GM23338 (cell line): ENCODE results near the gene MCCC1. TPM values are rescaled to one million over a fixed set of nuclear protein-coding genes. Genes with fewer than 3 reads are reported as not detected.

Experiments used
- ATAC-seq: fragments of 200-7000 bp; cut with Tn5 transposase; 3 replicates; pipeline ENCODE4 v1.9.1; 2020
- DNase-seq: peaks from one replicate; pipeline ENCODE4 v3.0.0-alpha.2; 2015; ENCODE audit warnings: low spot score
- H2AFZ ChIP-seq: fragments of 200-600 bp; sonication (generic); 2 replicates; pipeline ENCODE4 v1.8.0; 2016; ENCODE audit warnings: antibody characterized with exemption, mild to moderate bottlenecking, moderate library complexity
- H3F3A ChIP-seq: fragments of 200-600 bp; sonication (generic); replicated peaks from 2 replicates; pipeline ENCODE4 v1.8.0; 2017; ENCODE audit warnings: antibody characterized with exemption, mixed run types, low read depth
- H3K27ac ChIP-seq: fragments of 200-600 bp; sonication (generic); 2 replicates; pipeline ENCODE4 v1.6.1; 2016; ENCODE audit warnings: low read depth
- H3K27me3 ChIP-seq: fragments of 200-600 bp; sonication (generic); 2 replicates; pipeline ENCODE4 v1.8.0; 2016; ENCODE audit warnings: mild to moderate bottlenecking, mixed run types, moderate library complexity; ENCODE audit not compliant: insufficient read depth
- H3K36me3 ChIP-seq: fragments of 200-600 bp; sonication (generic); 2 replicates; pipeline ENCODE4 v1.8.0; 2016; ENCODE audit warnings: mild to moderate bottlenecking; ENCODE audit not compliant: insufficient read depth
- H3K4me1 ChIP-seq: fragments of 200-600 bp; sonication (generic); 2 replicates; pipeline ENCODE4 v1.8.0; 2016; ENCODE audit warnings: mild to moderate bottlenecking, moderate library complexity; ENCODE audit not compliant: insufficient read depth
- H3K4me2 ChIP-seq: fragments of 200-600 bp; sonication (generic); 2 replicates; pipeline ENCODE4 v1.7.1; 2017; ENCODE audit warnings: mixed run types
- H3K4me3 ChIP-seq: fragments of 200-600 bp; sonication (generic); 2 replicates; pipeline ENCODE4 v1.6.1; 2016; ENCODE audit warnings: mixed run types
- H3K79me2 ChIP-seq: fragments of 200-600 bp; sonication (generic); replicated peaks from 2 replicates; pipeline ENCODE4 v1.8.0; 2017; ENCODE audit warnings: mild to moderate bottlenecking; ENCODE audit not compliant: insufficient read depth
- H3K9me2 ChIP-seq: fragments of 200-600 bp; sonication (generic); 2 replicates; pipeline ENCODE4 v1.8.0; 2017; ENCODE audit not compliant: insufficient read depth
- H4K20me1 ChIP-seq: fragments of 200-600 bp; sonication (generic); replicated peaks from 2 replicates; pipeline ENCODE4 v1.8.0; 2017; ENCODE audit warnings: mild to moderate bottlenecking; ENCODE audit not compliant: insufficient read depth
- H3K27ac Mint-ChIP-seq: 2 replicates; pipeline ENCODE4 v1.8.0; 2020; ENCODE audit warnings: inconsistent platforms, mild to moderate bottlenecking, moderate library complexity, mixed read lengths
- H3K27me3 Mint-ChIP-seq: 3 replicates; pipeline ENCODE4 v1.8.0; 2022; ENCODE audit warnings: low read depth, mild to moderate bottlenecking, moderate library complexity, mixed read lengths, inconsistent platforms; ENCODE audit not compliant: insufficient read depth, poor library complexity
- H3K36me3 Mint-ChIP-seq: 3 replicates; pipeline ENCODE4 v1.8.0; 2021; ENCODE audit warnings: low read depth, mild to moderate bottlenecking, inconsistent platforms, moderate library complexity, mixed read lengths
- H3K4me1 Mint-ChIP-seq: 3 replicates; pipeline ENCODE4 v1.8.0; 2020; ENCODE audit warnings: mild to moderate bottlenecking, inconsistent platforms, mixed read lengths
- H3K4me3 Mint-ChIP-seq: 3 replicates; pipeline ENCODE4 v1.8.0; 2021; ENCODE audit warnings: moderate library complexity, mild to moderate bottlenecking, inconsistent platforms, mixed read lengths
- H3K9me3 Mint-ChIP-seq: 3 replicates; pipeline ENCODE4 v1.8.0; 2020; ENCODE audit warnings: moderate library complexity, mild to moderate bottlenecking, inconsistent platforms, mixed read lengths
- CREB1 ChIP-seq: fragments of 250-450 bp; sonication (Bioruptor Pico); IDR thresholded peaks from 2 replicates; pipeline ENCODE4 v1.5.0; 2020; ENCODE audit warnings: low read depth, mild to moderate bottlenecking, moderate library complexity
- EZH2 ChIP-seq: fragments of 200-600 bp; sonication (generic); IDR thresholded peaks from one replicate; pipeline ENCODE4 v1.8.0; 2017; ENCODE audit warnings: antibody characterized with exemption, mild to moderate bottlenecking, low read depth; ENCODE audit not compliant: unreplicated experiment
- JUNB ChIP-seq: IDR thresholded peaks from one replicate; pipeline ENCODE4 v1.6.1; 2016; ENCODE audit warnings: antibody characterized with exemption; ENCODE audit not compliant: unreplicated experiment
- POLR2AphosphoS5 ChIP-seq: IDR thresholded peaks from 2 replicates; pipeline ENCODE4 v1.6.1; 2016; ENCODE audit warnings: antibody characterized with exemption, low read depth
- REST ChIP-seq: IDR thresholded peaks from one replicate; pipeline ENCODE4 v1.6.1; 2018; ENCODE audit warnings: antibody characterized with exemption; ENCODE audit not compliant: unreplicated experiment
- ZNF114 ChIP-seq: fragments of 250-450 bp; sonication (Bioruptor Pico); IDR thresholded peaks from 2 replicates; pipeline ENCODE4 v1.5.0; 2020; ENCODE audit warnings: mild to moderate bottlenecking, moderate library complexity
- ZNF331 ChIP-seq: fragments of 250-450 bp; sonication (Bioruptor Pico); IDR thresholded peaks from 2 replicates; pipeline ENCODE4 v1.5.0; 2020; ENCODE audit warnings: low read depth, mild to moderate bottlenecking, moderate library complexity
- polyA plus RNA-seq: library from polyadenylated mRNA; unstranded; fragments of >200 nt; fragmentation: Nextera tagmentation; extraction: Ambion mirVana; gene quantifications from 2 replicates; pipeline ENCODE4 v1.2.1, GENCODE V29; 2016
- total RNA-seq: library from RNA; depleted of rRNA; stranded (reverse); fragments of >200 nt; shearing (Covaris generic); gene quantifications from 2 replicates; pipeline ENCODE4 v1.2.3, GENCODE V29; 2014
- TF ChIP-seq, protein P1 (sequence below): fragments of 250-450 bp; sonication (Bioruptor Pico); IDR thresholded peaks from 2 replicates; pipeline ENCODE4 v1.5.0; 2020; ENCODE audit warnings: mild to moderate bottlenecking, moderate library complexity
- TF ChIP-seq, protein P2 (sequence below): IDR thresholded peaks from 2 replicates; pipeline ENCODE4 v1.6.1; 2016; ENCODE audit warnings: antibody characterized with exemption

MCCC1 gene
- total and polyA plus RNA-seq, 2 experiments from 2014 or later: 20.2 to 24.2 TPM

- no peak for ATAC-seq
- H3K9me3 Mint-ChIP-seq: no peaks in the 10 kb centered on the region; the same call in 2 of the 3 replicates
- H3K36me3 Mint-ChIP-seq: peaks cover 32% of the 10 kb centered on the region
- H3K4me2 ChIP-seq: no peak overlapping the region
- no peak overlapping the region for H3K4me3 Mint-ChIP-seq
- DNase-seq: no peak
- H4K20me1 ChIP-seq: no peaks in the 10 kb centered on the region
- no peaks in the 10 kb centered on the region for H3K4me1 ChIP-seq
- no peaks in the 10 kb centered on the region for H3K4me1 Mint-ChIP-seq
- H3K9me2 ChIP-seq: no peaks in the 10 kb centered on the region
- H3K27me3 Mint-ChIP-seq: no peaks in the 10 kb centered on the region
- no peak overlapping the region for H3K4me3 ChIP-seq
- no peak overlapping the region for H3K27ac Mint-ChIP-seq
- TF ChIP-seq EZH2 (no peak), JUNB (no peak), POLR2AphosphoS5 (no peak), ZNF114 (CRISPR knock-in tag) (no peak), CREB1 (CRISPR knock-in tag) (no peak), ZNF331 (no peak)
- no peaks in the 10 kb centered on the region for H3F3A ChIP-seq
- H2AFZ ChIP-seq: no peak overlapping the region
- peaks cover 5% of the 10 kb centered on the region; the same call in 1 of the 2 replicates for H3K36me3 ChIP-seq
- no peaks in the 10 kb centered on the region for H3K27me3 ChIP-seq
- H3K79me2 ChIP-seq: no peaks in the 10 kb centered on the region
- H3K27ac ChIP-seq: peak overlapping the region; percentile 41; the same call in 1 of the 2 replicates
Measured at GRCh38 chr3:183046883-183047282, 52.4 kb downstream of the MCCC1 start.

DNA sequence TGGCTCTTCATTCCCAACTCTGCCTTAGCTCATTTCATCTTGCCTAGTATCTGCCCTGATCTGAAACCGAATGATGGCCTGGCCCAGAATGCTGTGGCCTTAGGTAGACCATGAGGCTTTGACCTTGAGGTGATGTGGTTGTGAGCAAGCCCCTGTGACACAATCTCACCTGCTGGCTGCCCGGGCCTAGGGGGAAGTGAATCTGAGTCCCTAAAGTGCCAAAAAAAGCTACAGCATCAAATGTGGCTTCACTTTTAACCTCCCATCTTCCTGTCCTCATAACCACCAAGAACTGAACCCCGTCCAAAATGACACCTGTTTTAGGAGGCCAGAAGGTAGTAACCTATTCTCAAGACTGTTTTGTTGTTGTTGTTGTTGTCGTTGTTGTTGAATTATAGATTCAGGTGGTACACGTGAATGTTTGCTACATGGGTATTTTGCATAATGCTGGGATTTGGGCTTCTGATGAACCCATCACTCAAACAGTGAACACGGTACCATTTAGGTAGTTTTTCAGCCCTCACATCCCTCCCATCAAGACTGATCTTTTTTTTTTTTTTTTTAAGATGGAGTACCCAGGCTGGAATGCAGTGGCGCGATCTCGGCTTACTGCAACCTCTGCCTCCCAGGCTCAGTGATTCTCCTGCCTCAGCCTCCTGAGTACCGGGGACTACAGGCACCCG, 54.6 kb downstream of the MCCC1 start:
- Histone ChIP-seq H4K20me1 (no peaks in the 10 kb centered on the region), H2AFZ (no peak overlapping the region), H3K9me2 (no peaks in the 10 kb centered on the region), H3F3A (no peaks in the 10 kb centered on the region), H3K4me3 (no peak overlapping the region), H3K27me3 (no peaks in the 10 kb centered on the region), H3K27ac (no peak overlapping the region), H3K36me3 (no peaks in the 10 kb centered on the region; the same call in 1 of the 2 replicates), H3K79me2 (no peaks in the 10 kb centered on the region), H3K4me2 (no peak overlapping the region), H3K4me1 (no peaks in the 10 kb centered on the region)
- Mint-ChIP-seq H3K4me3 (no peak overlapping the region), H3K36me3 (peaks cover 17% of the 10 kb centered on the region), H3K27me3 (no peaks in the 10 kb centered on the region), H3K4me1 (no peaks in the 10 kb centered on the region), H3K27ac (no peak overlapping the region), H3K9me3 (no peaks in the 10 kb centered on the region)
- no peak for ATAC-seq
- no peak for DNase-seq
- TF ChIP-seq CREB1 (CRISPR knock-in tag): no peak
- TF ChIP-seq, protein P1, sequence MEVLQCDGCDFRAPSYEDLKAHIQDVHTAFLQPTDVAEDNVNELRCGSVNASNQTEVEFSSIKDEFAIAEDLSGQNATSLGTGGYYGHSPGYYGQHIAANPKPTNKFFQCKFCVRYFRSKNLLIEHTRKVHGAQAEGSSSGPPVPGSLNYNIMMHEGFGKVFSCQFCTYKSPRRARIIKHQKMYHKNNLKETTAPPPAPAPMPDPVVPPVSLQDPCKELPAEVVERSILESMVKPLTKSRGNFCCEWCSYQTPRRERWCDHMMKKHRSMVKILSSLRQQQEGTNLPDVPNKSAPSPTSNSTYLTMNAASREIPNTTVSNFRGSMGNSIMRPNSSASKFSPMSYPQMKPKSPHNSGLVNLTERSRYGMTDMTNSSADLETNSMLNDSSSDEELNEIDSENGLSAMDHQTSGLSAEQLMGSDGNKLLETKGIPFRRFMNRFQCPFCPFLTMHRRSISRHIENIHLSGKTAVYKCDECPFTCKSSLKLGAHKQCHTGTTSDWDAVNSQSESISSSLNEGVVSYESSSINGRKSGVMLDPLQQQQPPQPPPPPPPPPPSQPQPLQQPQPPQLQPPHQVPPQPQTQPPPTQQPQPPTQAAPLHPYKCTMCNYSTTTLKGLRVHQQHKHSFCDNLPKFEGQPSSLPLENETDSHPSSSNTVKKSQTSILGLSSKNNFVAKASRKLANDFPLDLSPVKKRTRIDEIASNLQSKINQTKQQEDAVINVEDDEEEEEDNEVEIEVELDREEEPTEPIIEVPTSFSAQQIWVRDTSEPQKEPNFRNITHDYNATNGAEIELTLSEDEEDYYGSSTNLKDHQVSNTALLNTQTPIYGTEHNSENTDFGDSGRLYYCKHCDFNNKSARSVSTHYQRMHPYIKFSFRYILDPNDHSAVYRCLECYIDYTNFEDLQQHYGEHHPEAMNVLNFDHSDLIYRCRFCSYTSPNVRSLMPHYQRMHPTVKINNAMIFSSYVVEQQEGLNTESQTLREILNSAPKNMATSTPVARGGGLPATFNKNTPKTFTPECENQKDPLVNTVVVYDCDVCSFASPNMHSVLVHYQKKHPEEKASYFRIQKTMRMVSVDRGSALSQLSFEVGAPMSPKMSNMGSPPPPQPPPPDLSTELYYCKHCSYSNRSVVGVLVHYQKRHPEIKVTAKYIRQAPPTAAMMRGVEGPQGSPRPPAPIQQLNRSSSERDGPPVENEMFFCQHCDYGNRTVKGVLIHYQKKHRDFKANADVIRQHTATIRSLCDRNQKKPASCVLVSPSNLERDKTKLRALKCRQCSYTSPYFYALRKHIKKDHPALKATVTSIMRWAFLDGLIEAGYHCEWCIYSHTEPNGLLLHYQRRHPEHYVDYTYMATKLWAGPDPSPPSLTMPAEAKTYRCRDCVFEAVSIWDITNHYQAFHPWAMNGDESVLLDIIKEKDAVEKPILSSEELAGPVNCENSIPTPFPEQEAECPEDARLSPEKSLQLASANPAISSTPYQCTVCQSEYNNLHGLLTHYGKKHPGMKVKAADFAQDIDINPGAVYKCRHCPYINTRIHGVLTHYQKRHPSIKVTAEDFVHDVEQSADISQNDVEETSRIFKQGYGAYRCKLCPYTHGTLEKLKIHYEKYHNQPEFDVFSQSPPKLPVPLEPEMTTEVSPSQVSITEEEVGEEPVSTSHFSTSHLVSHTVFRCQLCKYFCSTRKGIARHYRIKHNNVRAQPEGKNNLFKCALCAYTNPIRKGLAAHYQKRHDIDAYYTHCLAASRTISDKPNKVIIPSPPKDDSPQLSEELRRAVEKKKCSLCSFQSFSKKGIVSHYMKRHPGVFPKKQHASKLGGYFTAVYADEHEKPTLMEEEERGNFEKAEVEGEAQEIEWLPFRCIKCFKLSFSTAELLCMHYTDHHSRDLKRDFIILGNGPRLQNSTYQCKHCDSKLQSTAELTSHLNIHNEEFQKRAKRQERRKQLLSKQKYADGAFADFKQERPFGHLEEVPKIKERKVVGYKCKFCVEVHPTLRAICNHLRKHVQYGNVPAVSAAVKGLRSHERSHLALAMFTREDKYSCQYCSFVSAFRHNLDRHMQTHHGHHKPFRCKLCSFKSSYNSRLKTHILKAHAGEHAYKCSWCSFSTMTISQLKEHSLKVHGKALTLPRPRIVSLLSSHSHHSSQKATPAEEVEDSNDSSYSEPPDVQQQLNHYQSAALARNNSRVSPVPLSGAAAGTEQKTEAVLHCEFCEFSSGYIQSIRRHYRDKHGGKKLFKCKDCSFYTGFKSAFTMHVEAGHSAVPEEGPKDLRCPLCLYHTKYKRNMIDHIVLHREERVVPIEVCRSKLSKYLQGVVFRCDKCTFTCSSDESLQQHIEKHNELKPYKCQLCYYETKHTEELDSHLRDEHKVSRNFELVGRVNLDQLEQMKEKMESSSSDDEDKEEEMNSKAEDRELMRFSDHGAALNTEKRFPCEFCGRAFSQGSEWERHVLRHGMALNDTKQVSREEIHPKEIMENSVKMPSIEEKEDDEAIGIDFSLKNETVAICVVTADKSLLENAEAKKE (CRISPR knock-in tag): no peak
- no peak for TF ChIP-seq ZNF114 (CRISPR knock-in tag)
- no peak for TF ChIP-seq REST
- no peak for TF ChIP-seq POLR2AphosphoS5
- TF ChIP-seq, protein P2, sequence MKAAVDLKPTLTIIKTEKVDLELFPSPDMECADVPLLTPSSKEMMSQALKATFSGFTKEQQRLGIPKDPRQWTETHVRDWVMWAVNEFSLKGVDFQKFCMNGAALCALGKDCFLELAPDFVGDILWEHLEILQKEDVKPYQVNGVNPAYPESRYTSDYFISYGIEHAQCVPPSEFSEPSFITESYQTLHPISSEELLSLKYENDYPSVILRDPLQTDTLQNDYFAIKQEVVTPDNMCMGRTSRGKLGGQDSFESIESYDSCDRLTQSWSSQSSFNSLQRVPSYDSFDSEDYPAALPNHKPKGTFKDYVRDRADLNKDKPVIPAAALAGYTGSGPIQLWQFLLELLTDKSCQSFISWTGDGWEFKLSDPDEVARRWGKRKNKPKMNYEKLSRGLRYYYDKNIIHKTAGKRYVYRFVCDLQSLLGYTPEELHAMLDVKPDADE: no peak
- no peak for TF ChIP-seq EZH2
